GM20431 (cell line): ENCODE data around the gene NUP160.
"Not testable (repeated sequence)": the region's sequence is repeated elsewhere in the genome, so short reads cannot be mapped to it uniquely, and the experiment has no call there.

Experiments
- in situ Hi-C: fragments of 300-500 bp; cut with MseI, MboI; formaldehyde crosslinking; loops from one replicate; pipeline ENCODE4 v1.15.0; 2020; ENCODE audit warnings: low sequenced_read_pairs; ENCODE audit not compliant: unreplicated experiment

NUP160 gene

DNA sequence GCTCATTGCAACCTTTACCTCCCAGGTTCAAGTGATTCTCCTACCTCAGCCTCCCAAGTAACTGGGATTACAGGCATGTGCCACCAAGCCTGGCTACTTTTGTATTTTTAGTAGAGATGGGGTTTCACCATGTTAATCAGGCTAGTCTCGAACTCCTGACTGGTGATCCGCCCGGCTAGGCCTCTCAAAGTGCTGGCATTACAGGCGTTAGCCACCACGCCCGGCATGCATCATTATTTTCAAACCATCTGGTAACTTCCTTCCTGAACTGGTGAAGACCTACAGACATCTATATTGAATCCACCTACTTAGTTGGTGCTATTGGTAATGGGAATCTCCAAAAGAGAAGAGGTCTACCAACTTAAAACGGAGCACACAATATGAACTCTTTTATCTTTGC is 110.3 kb downstream of the NUP160 start:
- in situ Hi-C loops: not testable (repeated sequence)

DNA sequence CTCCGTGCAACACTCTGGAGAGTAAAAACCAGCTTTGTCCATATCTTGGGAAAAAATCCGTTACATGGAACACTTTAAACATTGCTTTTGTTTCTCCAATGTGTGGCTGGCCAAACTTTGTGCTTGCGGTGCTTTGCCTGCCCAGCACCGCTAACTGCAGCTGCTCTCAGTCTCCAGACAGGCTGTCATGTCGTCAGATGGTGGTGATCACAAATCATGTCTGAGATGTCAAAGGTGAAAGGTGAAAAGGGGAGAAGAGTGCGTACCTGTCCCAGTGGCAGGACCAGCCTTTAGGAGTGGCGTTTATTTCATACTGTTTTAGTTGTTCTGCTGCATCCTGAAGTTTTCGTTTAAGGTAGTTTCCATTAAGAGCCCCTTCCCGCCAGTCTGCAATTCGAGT is 115.9 kb downstream of the NUP160 start:
- in situ Hi-C loops: no loop called here

DNA sequence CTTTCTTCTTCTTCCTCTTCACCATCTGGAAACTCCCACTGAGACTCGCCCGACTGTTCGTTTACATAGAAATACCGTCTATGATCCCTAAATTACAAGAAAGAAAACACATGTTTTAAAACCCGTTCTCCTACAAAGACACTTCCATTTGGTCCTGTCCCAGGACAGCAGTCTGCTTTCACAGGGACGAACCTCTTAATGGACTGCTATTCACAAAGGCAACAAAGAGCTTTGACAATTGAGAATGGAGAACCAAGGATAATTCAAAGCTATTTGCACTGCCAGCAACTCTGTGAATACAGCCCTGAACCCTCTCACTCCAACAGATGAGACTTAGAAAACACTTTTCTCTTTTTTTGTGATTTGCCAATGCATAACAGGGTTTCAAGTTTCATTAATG is 116.7 kb downstream of the NUP160 start:
- in situ Hi-C loops: no loop called here
